Activated naive CD4-positive, alpha-beta T cell treated with anti-CD3 and anti-CD28 coated beads, Interleukin-2, amount 50 U/mL, for 24 hours (primary cell): ENCODE data around the gene DGKB.

ENCODE experiments used
- H3K27ac Mint-ChIP-seq: one replicate; pipeline ENCODE4 v1.8.0; 2021; ENCODE audit warnings: mild to moderate bottlenecking, mixed read lengths
- H3K27me3 Mint-ChIP-seq: one replicate; pipeline ENCODE4 v1.8.0; 2021; ENCODE audit warnings: mixed read lengths
- H3K36me3 Mint-ChIP-seq: one replicate; pipeline ENCODE4 v1.8.0; 2021; ENCODE audit warnings: mixed read lengths
- H3K4me1 Mint-ChIP-seq: one replicate; pipeline ENCODE4 v1.8.0; 2021; ENCODE audit warnings: mixed read lengths
- H3K4me3 Mint-ChIP-seq: one replicate; pipeline ENCODE4 v1.8.0; 2021; ENCODE audit warnings: mild to moderate bottlenecking, mixed read lengths
- H3K9me3 Mint-ChIP-seq: one replicate; pipeline ENCODE4 v1.8.0; 2021; ENCODE audit warnings: mixed read lengths

DGKB gene

DNA sequence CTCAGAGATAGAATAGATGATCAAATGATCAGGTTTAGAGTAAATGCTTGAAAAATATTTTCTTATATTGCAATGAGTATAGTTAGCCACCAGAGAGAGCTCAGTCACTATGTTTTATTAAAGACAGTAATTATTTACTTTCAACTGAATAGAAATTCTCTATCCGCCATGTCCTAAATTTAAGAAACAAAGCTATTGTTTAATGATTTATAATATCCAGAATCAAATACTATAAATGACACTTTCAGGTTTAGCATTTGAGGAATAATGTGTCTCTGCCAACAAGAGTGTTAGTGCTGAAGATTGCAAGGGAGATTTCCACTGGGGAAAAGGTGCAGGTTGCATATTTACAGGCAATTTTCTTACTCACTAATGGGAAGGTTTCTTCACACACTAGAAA, 184.7 kb downstream of the DGKB start:
- H3K4me3 Mint-ChIP-seq: no peak overlapping the region
- no peak overlapping the region for H3K27ac Mint-ChIP-seq
- no peaks in the 10 kb centered on the region for H3K4me1 Mint-ChIP-seq
- H3K27me3 Mint-ChIP-seq: no peaks in the 10 kb centered on the region
- H3K36me3 Mint-ChIP-seq: no peaks in the 10 kb centered on the region
- no peaks in the 10 kb centered on the region for H3K9me3 Mint-ChIP-seq

DNA sequence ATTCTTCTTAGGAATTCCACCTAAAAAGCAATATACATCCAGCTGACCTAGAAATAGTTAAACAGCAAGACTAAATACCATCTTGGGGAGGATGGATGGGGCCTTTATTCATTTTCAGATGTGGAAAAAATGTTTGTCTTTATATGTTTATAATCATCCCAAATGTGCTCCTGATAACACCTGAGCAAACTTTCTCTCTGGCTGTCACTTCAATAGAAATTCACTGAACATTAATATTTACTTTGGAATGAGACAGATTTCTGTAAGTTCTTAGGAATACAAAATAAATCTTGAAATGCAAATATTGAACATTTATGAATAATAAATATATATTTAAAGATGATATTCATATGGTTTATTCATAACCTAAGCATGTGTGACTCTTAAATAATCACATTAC, 185.4 kb downstream of the DGKB start:
- H3K36me3 Mint-ChIP-seq: no peaks in the 10 kb centered on the region
- no peaks in the 10 kb centered on the region for H3K27me3 Mint-ChIP-seq
- H3K4me1 Mint-ChIP-seq: no peaks in the 10 kb centered on the region
- no peaks in the 10 kb centered on the region for H3K9me3 Mint-ChIP-seq
- no peak overlapping the region for H3K4me3 Mint-ChIP-seq
- H3K27ac Mint-ChIP-seq: no peak overlapping the region

DNA sequence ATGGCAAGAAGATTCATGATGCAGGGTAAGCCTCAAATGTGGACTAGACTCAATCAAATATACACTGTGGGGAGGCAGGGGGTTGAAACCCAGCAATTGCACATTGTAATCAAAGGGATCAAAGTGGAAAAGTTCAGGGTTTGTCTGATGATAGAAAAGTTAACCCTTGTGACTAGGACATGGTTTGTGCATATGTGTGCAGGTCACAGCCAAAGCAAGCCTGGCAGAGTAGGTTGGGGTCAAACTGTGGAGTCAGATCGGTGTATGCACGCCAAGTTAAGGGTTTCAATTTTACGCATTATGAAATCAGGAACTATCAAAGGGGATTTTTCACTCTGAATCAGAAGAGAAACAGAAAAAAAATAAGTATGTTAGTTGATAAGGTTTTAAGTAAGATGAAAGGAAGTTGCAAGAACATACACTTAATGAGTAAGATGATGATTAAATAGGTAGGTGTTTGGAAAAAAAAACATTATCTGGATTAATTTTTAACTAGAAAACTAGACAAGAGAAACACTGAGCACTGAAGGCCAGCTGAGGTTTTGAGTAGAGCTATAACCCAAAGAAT, 188.3 kb downstream of the DGKB start:
- no peak overlapping the region for H3K27ac Mint-ChIP-seq
- H3K36me3 Mint-ChIP-seq: no peaks in the 10 kb centered on the region
- no peaks in the 10 kb centered on the region for H3K9me3 Mint-ChIP-seq
- no peaks in the 10 kb centered on the region for H3K4me1 Mint-ChIP-seq
- no peaks in the 10 kb centered on the region for H3K27me3 Mint-ChIP-seq
- no peak overlapping the region for H3K4me3 Mint-ChIP-seq

DNA sequence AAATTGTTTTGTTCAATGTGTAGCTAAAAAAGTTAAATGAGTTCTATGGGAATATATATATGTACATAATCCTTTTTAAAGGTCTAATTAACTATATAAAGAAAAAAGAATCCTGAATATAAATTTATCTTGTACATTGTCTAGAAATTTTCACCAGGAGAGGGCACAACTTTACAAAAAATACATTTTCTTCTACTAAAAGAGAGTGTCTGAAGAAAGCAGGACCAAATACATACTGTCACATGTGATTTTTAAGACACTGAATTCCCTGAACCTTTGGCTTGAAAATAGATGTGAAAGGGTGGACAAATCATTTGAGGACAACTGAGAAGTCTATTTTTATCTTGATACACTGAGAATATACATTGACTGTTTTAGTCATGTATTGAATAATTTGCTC, 204.3 kb downstream of the DGKB start:
- Mint-ChIP-seq H3K9me3 (no peaks in the 10 kb centered on the region), H3K36me3 (no peaks in the 10 kb centered on the region), H3K4me1 (no peaks in the 10 kb centered on the region), H3K27ac (no peak overlapping the region), H3K27me3 (no peaks in the 10 kb centered on the region), H3K4me3 (no peak overlapping the region)

DNA sequence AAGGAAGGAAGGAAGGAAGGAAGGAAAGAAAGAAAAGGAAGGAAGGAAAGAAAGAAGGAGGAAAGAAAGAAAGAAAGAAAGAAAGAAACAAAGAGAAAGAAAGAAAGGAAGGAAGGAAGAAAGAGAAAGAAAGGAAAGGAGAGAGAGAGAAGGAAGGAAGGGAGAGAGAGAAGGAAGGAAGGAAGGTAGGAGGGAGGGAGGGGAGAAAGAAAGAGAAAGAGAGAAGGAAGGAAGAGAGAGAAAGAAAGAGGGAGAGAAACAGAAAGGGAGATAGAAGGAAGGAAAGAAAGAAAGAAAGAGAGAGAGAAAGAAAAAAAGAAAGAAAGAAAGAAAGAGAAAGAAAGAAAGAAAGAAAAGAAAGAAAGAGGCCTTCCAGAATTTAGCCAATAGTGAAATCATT, 204.9 kb downstream of the DGKB start:
- Mint-ChIP-seq H3K27me3 (no peaks in the 10 kb centered on the region), H3K4me3 (no peak overlapping the region), H3K4me1 (no peaks in the 10 kb centered on the region), H3K36me3 (no peaks in the 10 kb centered on the region), H3K9me3 (no peaks in the 10 kb centered on the region), H3K27ac (no peak overlapping the region)

DNA sequence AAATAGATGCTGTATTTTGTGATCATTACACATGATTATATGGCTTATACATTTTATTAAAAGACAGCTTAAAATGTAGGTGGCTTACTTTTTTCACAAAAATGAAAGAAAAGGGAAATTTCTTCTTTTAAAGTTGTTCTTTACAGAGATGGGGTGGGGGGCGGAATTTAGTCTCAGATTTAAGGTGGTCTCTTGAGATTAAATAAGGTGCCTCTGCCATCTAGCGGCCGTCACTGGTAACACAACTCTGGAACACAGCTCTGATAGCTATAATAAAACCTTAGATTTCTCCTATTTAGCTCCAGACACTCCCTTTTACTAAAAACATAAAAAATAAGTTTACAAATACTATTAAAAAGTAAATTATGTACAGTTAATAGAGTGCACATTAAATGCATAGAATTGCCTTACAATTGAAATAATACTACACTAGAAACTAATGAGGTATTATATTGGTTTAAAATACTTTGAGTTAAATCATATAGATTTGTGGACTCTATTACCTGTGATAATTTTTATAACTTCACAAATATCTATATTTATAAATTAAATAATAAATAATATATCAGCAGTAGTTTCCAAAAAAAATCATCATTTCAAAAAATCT, 210.9 kb downstream of the DGKB start:
- Mint-ChIP-seq H3K4me1 (no peaks in the 10 kb centered on the region), H3K27me3 (peaks cover 3% of the 10 kb centered on the region), H3K36me3 (no peaks in the 10 kb centered on the region), H3K27ac (no peak overlapping the region), H3K9me3 (no peaks in the 10 kb centered on the region), H3K4me3 (no peak overlapping the region)

DNA sequence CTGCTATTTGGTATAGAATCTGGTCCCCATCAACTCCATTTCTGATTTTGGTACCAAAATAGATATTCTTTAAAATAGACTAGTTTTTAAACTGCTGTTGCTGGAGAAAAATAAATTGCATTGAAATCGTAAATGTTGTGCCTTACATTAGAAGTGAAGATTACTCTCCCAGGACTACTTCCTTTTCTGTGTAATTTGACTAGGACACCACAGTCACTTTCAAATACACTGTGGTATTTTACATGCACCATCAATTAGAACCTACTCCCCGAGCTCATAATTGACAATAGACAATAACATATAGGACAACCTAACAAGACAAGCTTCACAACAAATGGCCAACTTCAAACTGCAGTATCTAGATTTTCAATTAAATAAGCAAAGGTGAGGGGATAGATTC, 211.5 kb downstream of the DGKB start:
- no peaks in the 10 kb centered on the region for H3K4me1 Mint-ChIP-seq
- H3K4me3 Mint-ChIP-seq: no peak overlapping the region
- H3K27ac Mint-ChIP-seq: no peak overlapping the region
- H3K36me3 Mint-ChIP-seq: no peaks in the 10 kb centered on the region
- peaks cover 3% of the 10 kb centered on the region for H3K27me3 Mint-ChIP-seq
- H3K9me3 Mint-ChIP-seq: no peaks in the 10 kb centered on the region

DNA sequence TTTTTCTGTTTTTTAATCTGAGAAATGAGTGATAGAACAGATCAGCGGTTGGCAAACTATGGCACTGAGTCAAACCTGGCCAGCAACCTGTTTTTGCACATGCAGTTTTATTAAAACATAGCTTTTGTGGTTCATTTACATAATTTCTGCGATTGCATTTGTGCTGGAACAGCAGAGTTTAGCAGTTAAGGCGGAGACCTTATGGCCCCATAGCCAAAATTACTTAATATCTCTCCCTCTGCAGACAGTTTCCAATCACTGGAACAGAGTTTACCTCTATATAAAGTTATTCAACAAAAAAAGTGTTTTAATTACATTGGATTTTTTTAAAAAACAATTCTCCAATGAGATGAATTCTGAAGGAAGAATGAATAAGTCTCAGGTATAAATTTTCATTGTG, 212.1 kb downstream of the DGKB start:
- peaks cover 3% of the 10 kb centered on the region for H3K27me3 Mint-ChIP-seq
- no peaks in the 10 kb centered on the region for H3K4me1 Mint-ChIP-seq
- no peak overlapping the region for H3K4me3 Mint-ChIP-seq
- H3K36me3 Mint-ChIP-seq: no peaks in the 10 kb centered on the region
- no peak overlapping the region for H3K27ac Mint-ChIP-seq
- no peaks in the 10 kb centered on the region for H3K9me3 Mint-ChIP-seq

DNA sequence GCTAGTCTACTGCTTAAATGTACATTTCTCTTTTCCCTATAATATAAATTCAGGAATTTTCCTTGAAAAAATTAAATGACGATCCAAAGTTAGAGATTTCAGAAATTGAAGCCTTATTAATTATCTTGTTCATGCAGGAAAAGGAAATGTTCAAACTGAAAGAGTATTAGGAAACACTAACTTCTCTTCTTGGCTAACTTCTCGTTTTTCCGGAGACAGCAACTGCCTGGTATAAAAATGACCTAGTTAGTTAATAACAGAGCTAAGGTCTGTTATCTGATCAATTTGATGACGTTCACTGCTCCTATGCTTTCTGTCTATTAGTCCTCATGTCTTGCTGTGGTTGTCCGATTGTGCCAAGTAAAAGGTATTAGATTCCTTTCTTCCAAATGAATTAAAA, 212.5 kb downstream of the DGKB start:
- Mint-ChIP-seq H3K4me1 (no peaks in the 10 kb centered on the region), H3K27ac (no peak overlapping the region), H3K9me3 (no peaks in the 10 kb centered on the region), H3K27me3 (peaks cover 3% of the 10 kb centered on the region), H3K4me3 (no peak overlapping the region), H3K36me3 (no peaks in the 10 kb centered on the region)

DNA sequence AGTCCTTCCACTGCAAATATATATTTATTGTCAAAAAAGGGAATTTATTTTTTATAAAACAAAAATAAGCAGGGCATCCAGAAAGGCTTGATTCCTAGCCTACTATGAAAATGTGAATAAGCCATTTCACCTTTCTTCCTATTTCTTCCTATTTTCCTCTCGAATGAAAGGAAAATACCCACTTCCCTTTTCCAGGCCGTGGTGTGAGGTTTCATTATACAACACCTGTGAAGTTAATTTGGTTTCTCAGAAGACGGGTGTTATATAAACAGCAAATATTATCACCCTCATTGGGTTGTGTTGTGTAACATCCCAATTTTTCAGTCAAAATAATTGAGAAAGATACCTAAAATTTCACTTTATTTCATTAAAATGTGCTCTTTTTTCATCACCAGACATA, 214.3 kb downstream of the DGKB start:
- no peaks in the 10 kb centered on the region for H3K36me3 Mint-ChIP-seq
- H3K4me1 Mint-ChIP-seq: no peaks in the 10 kb centered on the region
- H3K9me3 Mint-ChIP-seq: no peaks in the 10 kb centered on the region
- H3K27ac Mint-ChIP-seq: no peak overlapping the region
- peaks cover 3% of the 10 kb centered on the region for H3K27me3 Mint-ChIP-seq
- no peak overlapping the region for H3K4me3 Mint-ChIP-seq

DNA sequence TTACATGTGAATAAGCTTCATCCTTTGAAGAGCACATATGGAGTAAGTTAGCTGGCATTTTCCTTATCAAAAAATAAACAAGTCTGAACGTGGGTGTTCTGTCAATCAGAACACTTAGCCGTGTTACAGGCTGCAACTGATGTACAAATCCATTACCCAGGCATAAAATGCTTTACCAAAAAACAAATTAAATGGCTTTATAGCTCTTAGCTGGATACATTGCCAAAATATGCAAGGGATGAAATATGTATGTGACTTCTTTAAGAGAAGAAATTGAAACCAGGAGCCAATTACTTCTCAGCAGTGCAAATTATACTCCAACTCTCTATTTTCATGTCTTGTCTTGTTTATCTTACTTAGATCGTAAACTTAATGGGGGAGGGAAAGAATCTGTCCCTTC, 214.8 kb downstream of the DGKB start:
- Mint-ChIP-seq H3K4me1 (no peaks in the 10 kb centered on the region), H3K27ac (no peak overlapping the region), H3K4me3 (no peak overlapping the region), H3K36me3 (no peaks in the 10 kb centered on the region), H3K9me3 (no peaks in the 10 kb centered on the region), H3K27me3 (peaks cover 3% of the 10 kb centered on the region)

DNA sequence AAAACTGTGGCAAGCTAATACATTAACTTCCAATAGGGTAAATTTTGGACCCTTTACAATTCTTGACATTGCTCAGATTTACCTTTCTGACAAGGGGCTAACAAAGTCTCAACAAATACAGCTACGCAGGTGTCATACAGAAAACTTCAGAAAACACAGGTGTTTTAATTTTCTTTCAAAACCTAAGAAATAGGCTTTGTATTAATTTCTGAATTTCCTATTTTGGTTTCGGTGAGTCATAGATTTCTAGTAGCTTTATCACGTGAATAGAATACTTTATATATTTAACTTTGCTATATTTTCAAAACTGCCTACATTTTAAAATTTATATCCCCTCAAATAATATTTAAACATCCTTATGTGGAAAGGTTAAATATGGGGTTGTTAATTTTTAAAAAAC, 215.3 kb downstream of the DGKB start:
- Mint-ChIP-seq H3K27me3 (peaks cover 2% of the 10 kb centered on the region), H3K27ac (no peak overlapping the region), H3K36me3 (no peaks in the 10 kb centered on the region), H3K4me1 (no peaks in the 10 kb centered on the region), H3K4me3 (no peak overlapping the region), H3K9me3 (no peaks in the 10 kb centered on the region)

DNA sequence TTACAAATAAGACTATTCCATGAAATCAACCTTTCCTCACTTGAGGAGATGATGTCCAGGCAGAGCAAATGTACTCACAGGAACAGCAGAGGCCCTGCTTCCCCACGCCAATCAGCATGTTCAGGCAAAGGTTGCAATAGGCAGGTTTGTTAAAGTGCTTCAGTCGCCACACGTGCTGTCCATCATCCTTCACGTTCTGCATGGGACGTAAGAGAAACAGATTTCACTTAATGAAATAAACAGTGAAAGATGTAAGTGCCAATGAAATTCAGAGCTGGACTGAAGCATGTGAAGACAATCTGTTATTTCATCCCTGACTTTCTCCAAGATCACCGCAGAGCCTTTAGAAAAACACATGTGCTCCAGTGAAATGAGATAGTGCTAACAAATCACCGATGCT, 217.4 kb downstream of the DGKB start:
- Mint-ChIP-seq H3K4me3 (no peak overlapping the region), H3K4me1 (no peaks in the 10 kb centered on the region), H3K36me3 (no peaks in the 10 kb centered on the region), H3K27me3 (no peaks in the 10 kb centered on the region), H3K27ac (no peak overlapping the region), H3K9me3 (no peaks in the 10 kb centered on the region)

DNA sequence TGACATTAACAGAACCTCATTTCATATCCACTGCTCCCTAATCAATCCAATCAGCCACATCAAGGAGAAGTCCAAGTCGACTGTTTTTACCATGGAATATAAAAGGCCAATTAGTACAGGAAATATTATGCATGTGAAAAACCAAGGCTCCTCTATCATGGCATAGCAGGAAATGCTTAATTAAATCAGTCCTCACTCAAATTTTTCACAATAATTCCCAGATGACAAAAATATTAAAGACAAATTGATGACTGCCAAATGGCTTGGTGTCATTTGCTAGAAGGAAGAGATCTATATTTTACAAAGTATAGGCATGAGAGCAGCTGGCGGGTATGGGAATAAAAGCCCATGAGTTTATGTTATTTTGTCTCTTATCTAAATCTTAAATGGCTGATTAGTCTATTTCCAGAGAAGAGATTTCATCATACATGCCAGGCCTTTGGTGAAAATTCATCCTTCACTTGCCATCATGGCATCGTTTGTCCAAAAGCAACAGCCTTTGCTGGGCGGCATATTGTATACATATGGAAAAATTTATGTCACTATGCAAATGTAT, 219.6 kb downstream of the DGKB start:
- Mint-ChIP-seq H3K27ac (no peak overlapping the region), H3K27me3 (no peaks in the 10 kb centered on the region), H3K9me3 (no peaks in the 10 kb centered on the region), H3K4me3 (no peak overlapping the region), H3K36me3 (no peaks in the 10 kb centered on the region), H3K4me1 (no peaks in the 10 kb centered on the region)

DNA sequence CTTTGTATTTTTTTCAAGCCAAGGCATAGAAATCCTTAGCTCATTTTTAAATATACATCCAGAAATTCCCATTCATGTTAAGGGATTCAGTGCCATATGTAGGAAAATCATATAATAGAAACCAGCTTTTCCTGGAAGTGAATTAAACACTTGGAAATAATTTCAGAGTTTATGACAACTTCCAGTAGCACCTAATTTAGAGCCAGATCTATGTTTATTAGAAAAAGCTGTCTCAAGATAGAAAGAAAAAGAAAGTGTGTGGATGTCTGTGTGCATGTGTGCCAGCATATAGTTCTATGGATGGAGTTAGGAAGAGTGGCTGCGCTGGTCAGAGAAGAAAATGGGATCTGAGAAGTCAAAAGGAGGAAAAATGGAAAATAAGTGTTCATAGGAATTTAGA, 225.7 kb downstream of the DGKB start:
- no peaks in the 10 kb centered on the region for H3K4me1 Mint-ChIP-seq
- no peaks in the 10 kb centered on the region for H3K9me3 Mint-ChIP-seq
- H3K4me3 Mint-ChIP-seq: no peak overlapping the region
- no peak overlapping the region for H3K27ac Mint-ChIP-seq
- H3K27me3 Mint-ChIP-seq: no peaks in the 10 kb centered on the region
- H3K36me3 Mint-ChIP-seq: no peaks in the 10 kb centered on the region

DNA sequence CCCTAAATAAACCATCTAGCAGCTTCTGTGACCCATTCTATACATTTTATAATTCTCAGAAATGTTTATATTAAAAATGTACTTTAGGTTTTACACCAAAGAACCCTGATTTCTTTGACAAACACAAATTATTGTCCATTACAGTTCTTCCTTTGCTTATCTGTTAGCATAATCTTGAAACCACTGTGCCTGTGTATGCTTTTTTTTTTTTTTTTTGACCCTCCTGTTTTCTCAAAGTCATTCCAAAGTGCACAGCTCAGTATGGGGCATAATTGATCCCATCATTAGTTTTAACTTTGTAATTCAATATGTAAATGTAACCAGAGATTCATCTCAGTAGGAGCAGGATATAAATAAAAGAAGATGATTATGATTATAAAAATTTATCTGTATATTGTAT, 229.3 kb downstream of the DGKB start:
- H3K4me3 Mint-ChIP-seq: no peak overlapping the region
- H3K9me3 Mint-ChIP-seq: no peaks in the 10 kb centered on the region
- H3K4me1 Mint-ChIP-seq: no peaks in the 10 kb centered on the region
- no peaks in the 10 kb centered on the region for H3K27me3 Mint-ChIP-seq
- H3K27ac Mint-ChIP-seq: no peak overlapping the region
- H3K36me3 Mint-ChIP-seq: no peaks in the 10 kb centered on the region

DNA sequence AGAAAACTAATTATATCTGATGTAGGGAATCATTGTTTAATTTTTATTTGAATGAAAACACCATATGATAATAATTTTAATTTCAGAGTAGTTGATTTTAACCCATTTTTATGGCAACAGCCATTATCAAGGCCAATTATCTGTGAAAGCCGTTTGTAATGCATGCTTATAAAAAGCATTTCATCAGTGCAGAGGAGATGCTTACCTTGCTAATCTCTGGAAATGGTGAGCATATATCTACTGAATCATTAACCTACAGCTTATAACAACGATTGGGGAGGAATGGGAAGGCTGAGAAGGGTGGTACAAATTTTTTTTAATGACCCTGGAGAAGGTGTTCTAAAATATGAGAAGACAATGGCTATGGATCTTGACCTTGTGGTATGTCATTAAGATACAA, 235.6 kb downstream of the DGKB start:
- Mint-ChIP-seq H3K4me3 (no peak overlapping the region), H3K36me3 (no peaks in the 10 kb centered on the region), H3K9me3 (no peaks in the 10 kb centered on the region), H3K27ac (no peak overlapping the region), H3K27me3 (no peaks in the 10 kb centered on the region), H3K4me1 (no peaks in the 10 kb centered on the region)
